Measurements from ENCODE around the gene CEMIP2.

- TF ChIP-seq CTCF (IDR thresholded peaks at IDR 0.05) (no peak), GABPB1 (CRISPR knock-in tag; IDR thresholded peaks at IDR 0.05) (no peak), ZNF263 (CRISPR knock-in tag; IDR thresholded peaks at IDR 0.05; ENCODE audit: low read depth) (no peak), E2F5 (CRISPR knock-in tag; IDR thresholded peaks at IDR 0.05) (no peak)
Observed at GRCh38 chr9:71737455-71737854, 30.9 kb downstream of the CEMIP2 start.
